ENCODE results near the gene SLC35D2. TPM values are rescaled to one million over a fixed set of nuclear protein-coding genes. Genes with fewer than 3 reads are reported as not detected.
"Not testable (repeated sequence)": the region's sequence is repeated elsewhere in the genome, so short reads cannot be mapped to it uniquely, and the experiment has no call there.

The SLC35D2 gene
- total and polyA plus RNA-seq, 5 donors: 10.5 to 17.9 (median 14.3) TPM

GRCh38 chr9:96327694-96328352 lies 55.7 kb downstream of the SLC35D2 start:
- whole genome bisulfite sequencing: 33% methylated on average over 1 of the region's 1 CpG
- no peak for DNase-seq
- no peaks in the 10 kb centered on the region for H3K9me3 ChIP-seq (ENCODE audit: control insufficient read depth, low read length)
- no peak overlapping the region for H3K4me3 ChIP-seq (ENCODE audit: low read length)
- no peaks in the 10 kb centered on the region for H3K27me3 ChIP-seq (ENCODE audit: control insufficient read depth, insufficient read depth)
- H3K27ac ChIP-seq (ENCODE audit: low read length): no peak overlapping the region
- ATAC-seq: peak; percentile 55 to 76
- H3K4me1 ChIP-seq (ENCODE audit: control insufficient read depth, insufficient read depth, low read length): no peaks in the 10 kb centered on the region
- intact Hi-C loops (cut with DNase I): loop anchor here (5.0 to 10.0 kb wide), 2 partner anchors 337 to 339 kb away; no protein-coding TSS in a partner anchor

DNA sequence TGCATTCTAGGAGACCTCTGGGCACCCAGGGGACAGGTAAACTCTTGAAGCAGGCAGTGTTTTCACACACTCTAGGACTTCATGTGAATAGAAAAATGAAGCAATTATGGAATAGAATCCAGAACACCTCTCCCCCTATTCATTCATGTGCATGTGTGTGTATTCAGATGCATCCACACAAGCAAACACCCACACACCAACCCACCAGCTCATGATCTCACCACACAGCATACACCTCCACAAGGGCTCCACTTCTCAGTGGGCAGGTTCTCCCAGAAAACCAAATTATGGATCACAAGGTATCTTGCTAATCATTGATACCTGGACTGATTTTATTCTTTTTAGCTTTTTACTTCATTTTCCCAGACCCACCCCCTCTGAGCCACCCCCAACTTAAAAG lies 60.3 kb downstream of the SLC35D2 start:
- no peak for ATAC-seq
- intact Hi-C loops (cut with DNase I): loop anchor here in 2 of 4 donors (10.0 kb wide), 1 partner anchor 342 kb away; no protein-coding TSS in a partner anchor
- H3K27ac ChIP-seq (ENCODE audit: low read length): no peak overlapping the region

GRCh38 chr9:96322736-96323135 lies 60.8 kb downstream of the SLC35D2 start:
- H3K4me3 ChIP-seq (ENCODE audit: low read length); H3K27ac ChIP-seq (ENCODE audit: low read length); ATAC-seq; H3K4me1 ChIP-seq (ENCODE audit: control insufficient read depth, insufficient read depth, low read length); H3K9me3 ChIP-seq (ENCODE audit: control insufficient read depth, low read length); DNase-seq; H3K27me3 ChIP-seq (ENCODE audit: control insufficient read depth, insufficient read depth): not testable (repeated sequence)
- intact Hi-C loops (cut with DNase I): loop anchor here in 2 of 4 donors (10.0 kb wide), 1 partner anchor 342 kb away; no protein-coding TSS in a partner anchor
- WGBS: 97% methylated on average over 5 of the region's 5 CpGs

More for the DNA sequence above, 60.3 kb downstream of the SLC35D2 start:
- Histone ChIP-seq H3K4me1 (ENCODE audit: control insufficient read depth, insufficient read depth, low read length) (no peaks in the 10 kb centered on the region), H3K9me3 (ENCODE audit: control insufficient read depth, low read length) (no peaks in the 10 kb centered on the region), H3K27me3 (ENCODE audit: control insufficient read depth, insufficient read depth) (no peaks in the 10 kb centered on the region), H3K4me3 (ENCODE audit: low read length) (no peak overlapping the region)
- DNase-seq: no peak

GRCh38 chr9:96322210-96322609 lies 61.3 kb downstream of the SLC35D2 start:
- not testable (repeated sequence) for DNase-seq

DNA sequence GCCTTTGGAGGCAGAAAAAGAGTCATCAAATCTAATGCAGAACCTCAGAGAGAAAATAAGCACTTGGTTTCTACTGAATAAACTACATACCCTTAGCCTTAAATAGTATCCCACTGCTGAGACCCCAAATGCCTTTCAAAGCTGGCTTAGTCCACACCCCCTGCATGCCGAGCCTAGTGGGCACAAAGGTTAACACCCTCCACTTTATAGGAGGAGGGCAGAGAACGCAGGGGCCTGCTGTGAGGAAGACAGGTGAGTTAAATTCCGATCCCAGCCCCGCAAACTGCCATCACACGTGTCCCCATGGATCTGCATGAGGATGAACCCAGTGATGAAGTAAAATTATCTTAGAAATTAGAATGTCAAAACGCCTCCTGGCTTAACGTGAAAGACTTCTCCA lies 62.0 kb downstream of the SLC35D2 start:
- Histone ChIP-seq H3K4me3 (ENCODE audit: low read length) (no peak overlapping the region), H3K9me3 (ENCODE audit: control insufficient read depth, low read length) (no peaks in the 10 kb centered on the region), H3K27me3 (ENCODE audit: control insufficient read depth, insufficient read depth) (no peaks in the 10 kb centered on the region), H3K4me1 (ENCODE audit: control insufficient read depth, insufficient read depth, low read length) (no peaks in the 10 kb centered on the region), H3K27ac (ENCODE audit: low read length) (no peak overlapping the region)
- intact Hi-C loops (cut with DNase I): loop anchor here in 2 of 4 donors (10.0 kb wide), 1 partner anchor 343 kb away; no protein-coding TSS in a partner anchor
- WGBS: 82% methylated on average over 7 of the region's 7 CpGs
- no peak for DNase-seq
- no peak for ATAC-seq

More at GRCh38 chr9:96322210-96322609, 61.3 kb downstream of the SLC35D2 start:
- ATAC-seq; H3K27me3 ChIP-seq (ENCODE audit: control insufficient read depth, insufficient read depth); H3K9me3 ChIP-seq (ENCODE audit: control insufficient read depth, low read length); H3K4me3 ChIP-seq (ENCODE audit: low read length); H3K4me1 ChIP-seq (ENCODE audit: control insufficient read depth, insufficient read depth, low read length); H3K27ac ChIP-seq (ENCODE audit: low read length): not testable (repeated sequence)
- intact Hi-C loops (cut with DNase I): loop anchor here in 2 of 4 donors (10.0 kb wide), 1 partner anchor 343 kb away; no protein-coding TSS in a partner anchor
- WGBS: 90% methylated on average over 3 of the region's 3 CpGs

GRCh38 chr9:96320749-96321280 lies 62.7 kb downstream of the SLC35D2 start:
- no peaks in the 10 kb centered on the region for H3K4me1 ChIP-seq (ENCODE audit: control insufficient read depth, insufficient read depth, low read length)
- no peaks in the 10 kb centered on the region for H3K9me3 ChIP-seq (ENCODE audit: control insufficient read depth, low read length)
- intact Hi-C loops (cut with DNase I): loop anchor here in 2 of 4 donors (10.0 kb wide), 1 partner anchor 344 kb away; no protein-coding TSS in a partner anchor
- WGBS: 73% methylated on average over 8 of the region's 8 CpGs
- ATAC-seq: no peak
- peak in 1 of 3 donors; percentile 55 for DNase-seq
- no peak overlapping the region for H3K4me3 ChIP-seq (ENCODE audit: low read length)
- H3K27ac ChIP-seq (ENCODE audit: low read length): no peak overlapping the region
- no peaks in the 10 kb centered on the region for H3K27me3 ChIP-seq (ENCODE audit: control insufficient read depth, insufficient read depth)

DNA sequence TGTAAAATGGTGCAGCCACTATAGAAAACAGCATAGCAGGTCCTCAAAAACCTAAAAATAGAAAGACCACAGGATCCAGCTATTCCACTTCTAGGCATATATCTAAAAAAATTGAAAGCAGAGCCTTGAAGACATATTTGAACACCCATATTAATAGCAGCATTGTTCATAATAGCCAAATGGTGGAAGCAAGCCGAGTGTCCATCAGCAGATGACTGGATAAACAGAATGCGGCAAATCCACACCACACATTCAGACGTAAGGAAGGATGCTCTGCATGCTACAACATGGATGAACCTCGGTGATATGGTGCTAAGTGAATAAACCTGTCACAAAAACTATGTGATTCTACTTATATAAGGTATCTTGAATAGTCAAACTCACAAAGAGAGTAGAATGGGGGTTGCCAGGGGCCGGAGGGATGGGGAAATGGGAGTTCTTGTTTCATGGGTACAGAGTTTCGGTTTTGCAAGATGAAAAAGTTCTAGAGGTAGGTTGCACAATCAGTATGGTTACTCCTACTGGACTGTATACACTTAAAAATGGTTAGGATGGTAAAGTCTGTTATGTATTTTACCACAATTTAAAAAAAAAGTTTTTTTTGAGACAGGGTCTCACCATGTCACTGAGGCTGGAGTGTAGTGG lies 64.5 kb downstream of the SLC35D2 start:
- Histone ChIP-seq H3K27ac (ENCODE audit: low read length) (no peak overlapping the region), H3K27me3 (ENCODE audit: control insufficient read depth, insufficient read depth) (no peaks in the 10 kb centered on the region), H3K4me1 (ENCODE audit: control insufficient read depth, insufficient read depth, low read length) (no peaks in the 10 kb centered on the region), H3K4me3 (ENCODE audit: low read length) (no peak overlapping the region), H3K9me3 (ENCODE audit: control insufficient read depth, low read length) (no peaks in the 10 kb centered on the region)
- WGBS: 91% methylated on average over 6 of the region's 6 CpGs
- no peak for DNase-seq
- ATAC-seq: no peak
- intact Hi-C loops (cut with DNase I): loop anchor here in 1 of 4 donors (5.0 kb wide), 1 partner anchor 82 kb away; no protein-coding TSS in a partner anchor

DNA sequence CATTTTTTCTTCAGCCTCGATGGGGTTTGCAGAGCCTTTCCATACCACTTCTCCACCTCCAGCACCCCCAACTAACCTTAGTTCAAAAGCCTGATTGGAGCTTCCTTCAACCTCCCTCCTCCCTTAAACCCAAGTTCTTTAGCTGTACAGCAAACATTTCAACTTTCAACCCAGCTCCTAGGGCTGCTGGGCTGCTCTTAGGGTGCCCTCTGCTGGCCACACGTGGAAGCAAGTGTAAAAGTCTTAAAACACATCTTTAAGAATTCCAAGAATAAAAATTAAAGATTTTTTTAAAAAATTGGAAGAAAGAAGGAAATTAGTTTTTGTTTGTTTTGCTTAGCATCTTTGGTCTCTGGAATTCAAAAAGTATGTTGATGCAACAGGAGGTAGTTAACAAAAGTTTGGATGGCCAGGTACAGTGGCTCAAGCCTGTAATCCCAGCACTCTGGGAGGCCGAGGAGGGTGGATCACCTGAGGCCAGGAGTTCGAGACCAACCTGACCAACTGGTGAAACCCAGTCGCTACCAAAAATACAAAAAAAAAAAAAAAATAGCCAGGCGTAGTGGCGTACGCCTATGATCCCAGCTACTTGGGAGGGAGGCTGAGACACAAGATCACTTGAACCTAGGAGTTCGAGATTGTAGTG lies 66.1 kb downstream of the SLC35D2 start:
- H3K9me3 ChIP-seq (ENCODE audit: control insufficient read depth, low read length): no peaks in the 10 kb centered on the region
- DNase-seq: peak in 2 of 3 donors; percentile 73 to 84

GRCh38 chr9:96309850-96310249 lies 73.7 kb downstream of the SLC35D2 start:
- ATAC-seq (no peak), DNase-seq (no peak)
- intact Hi-C loops (cut with DNase I): loop anchor here in 1 of 4 donors (10.0 kb wide), 1 partner anchor 75 kb away; no protein-coding TSS in a partner anchor
- 91% methylated on average over 7 of the region's 7 CpGs for WGBS
- H3K4me1 ChIP-seq (ENCODE audit: control insufficient read depth, insufficient read depth, low read length): no peaks in the 10 kb centered on the region
- H3K27me3 ChIP-seq (ENCODE audit: control insufficient read depth, insufficient read depth): no peaks in the 10 kb centered on the region
- no peak overlapping the region for H3K4me3 ChIP-seq (ENCODE audit: low read length)
- H3K27ac ChIP-seq (ENCODE audit: low read length): no peak overlapping the region
- no peaks in the 10 kb centered on the region for H3K9me3 ChIP-seq (ENCODE audit: control insufficient read depth, low read length)

More for the DNA sequence above, 66.1 kb downstream of the SLC35D2 start:
- Histone ChIP-seq H3K4me3 (ENCODE audit: low read length) (no peak overlapping the region), H3K27me3 (ENCODE audit: control insufficient read depth, insufficient read depth) (no peaks in the 10 kb centered on the region), H3K4me1 (ENCODE audit: control insufficient read depth, insufficient read depth, low read length) (no peaks in the 10 kb centered on the region), H3K27ac (ENCODE audit: low read length) (no peak overlapping the region)
- ATAC-seq: peak; percentile 73 to 79
- intact Hi-C loops (cut with DNase I): loop anchor here in 2 of 4 donors (2.0 to 5.0 kb wide), 2 partner anchors 80 to 85 kb away; no protein-coding TSS in a partner anchor
- 62% methylated on average over 9 of the region's 9 CpGs for WGBS

- not testable (repeated sequence) for H3K4me1 ChIP-seq (ENCODE audit: control insufficient read depth, insufficient read depth, low read length); H3K27ac ChIP-seq (ENCODE audit: low read length); H3K27me3 ChIP-seq (ENCODE audit: control insufficient read depth, insufficient read depth); H3K9me3 ChIP-seq (ENCODE audit: control insufficient read depth, low read length); ATAC-seq; H3K4me3 ChIP-seq (ENCODE audit: low read length); DNase-seq
- 95% methylated on average over 6 of the region's 6 CpGs for WGBS
- intact Hi-C loops (cut with DNase I): loop anchor here in 1 of 4 donors (10.0 kb wide), 1 partner anchor 72 kb away; no protein-coding TSS in a partner anchor
These were observed 76.6 kb downstream of the SLC35D2 start for GRCh38 chr9:96306958-96307357.

Data from right cardiac atrium (tissue), 5 donors.